ENCODE data around the gene ITPR2.
"Not testable (repeated sequence)": the region's sequence is repeated elsewhere in the genome, so short reads cannot be mapped to it uniquely, and the experiment has no call there.

Gene ITPR2

DNA sequence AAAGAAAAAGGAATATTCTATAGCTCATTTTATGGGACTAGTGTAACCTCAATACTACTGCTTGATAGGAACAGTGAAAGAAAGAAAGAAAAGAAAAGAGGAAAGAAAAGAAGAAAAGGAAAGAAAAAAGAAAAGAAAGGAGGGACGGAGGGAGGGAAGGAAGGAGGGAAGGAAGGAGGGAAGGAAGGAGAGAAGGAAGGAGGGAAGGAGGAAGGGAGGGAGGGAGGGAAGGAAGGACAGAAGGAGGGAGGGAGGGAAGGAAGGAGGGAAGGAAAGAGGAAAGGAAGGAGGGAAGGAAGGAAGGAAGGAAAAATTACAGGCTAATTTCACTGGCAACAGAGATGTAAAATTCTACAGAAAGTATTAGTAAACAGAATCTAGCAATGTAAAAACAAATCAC lies 215.5 kb downstream of the ITPR2 start:
- no peak for DNase-seq

DNA sequence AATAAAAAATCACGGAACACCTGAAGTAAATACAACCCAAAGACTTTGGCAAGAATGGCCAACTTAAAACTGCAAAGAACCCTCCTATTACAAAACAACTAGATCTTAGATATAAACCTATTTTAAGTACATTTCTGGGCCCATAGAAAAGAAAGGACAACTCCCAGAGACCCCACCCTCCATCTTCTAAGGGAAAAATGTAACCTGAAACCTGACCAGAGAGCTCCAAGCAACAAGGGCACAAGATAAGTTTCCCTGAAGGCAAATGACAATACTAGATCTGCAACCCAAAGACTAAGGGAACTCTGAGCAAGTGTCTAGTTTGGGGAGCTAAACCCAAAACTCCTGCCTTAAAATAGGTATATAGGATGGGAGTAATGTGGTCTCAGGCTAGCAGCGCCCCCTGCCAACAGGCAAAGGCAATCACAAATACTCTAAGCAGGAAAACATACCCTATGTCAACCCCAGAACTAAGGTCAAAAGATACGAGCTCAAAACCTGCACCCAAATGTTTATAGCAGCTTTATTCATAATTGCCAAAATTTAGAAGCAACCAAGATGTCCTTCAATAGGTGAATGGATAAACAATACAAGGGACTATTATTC lies 218.9 kb downstream of the ITPR2 start:
- peak; percentile 28 for DNase-seq

DNA sequence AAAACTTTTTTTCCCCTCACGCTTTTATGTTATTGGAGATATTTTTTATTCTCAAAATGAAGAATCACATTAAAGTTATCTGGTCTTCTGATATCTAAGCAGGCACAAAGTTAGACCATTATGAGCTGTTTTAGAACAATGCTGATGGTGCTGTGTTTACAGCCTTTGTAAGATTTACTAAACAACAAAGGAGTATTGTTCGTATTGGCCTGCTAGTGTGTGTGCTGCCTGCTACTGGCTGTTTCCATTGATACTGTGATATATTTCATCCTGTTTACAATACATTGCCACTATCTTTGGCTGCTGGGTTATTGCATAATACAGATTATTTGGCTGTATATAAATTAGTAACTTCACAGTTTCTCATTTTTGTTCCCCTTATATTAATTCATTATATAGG lies 220.8 kb downstream of the ITPR2 start:
- DNase-seq = no peak

DNA sequence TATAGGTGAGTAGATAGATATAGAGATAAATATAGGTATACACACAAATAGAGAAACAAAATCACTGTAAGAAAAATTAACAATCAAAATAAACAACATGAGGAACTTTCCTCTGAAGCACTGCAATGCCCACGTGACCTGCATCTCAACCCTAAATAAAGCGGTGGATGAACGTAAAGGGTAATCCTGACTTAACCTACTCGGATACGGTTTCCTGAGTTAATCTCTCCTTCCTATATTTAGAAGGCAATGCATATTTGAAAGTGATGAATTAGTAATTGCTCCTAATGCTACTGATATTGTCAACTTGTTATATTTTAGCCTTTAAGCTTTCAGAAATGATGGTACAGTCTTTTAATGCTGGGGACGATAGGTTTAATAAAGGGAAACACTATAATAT lies 221.4 kb downstream of the ITPR2 start:
- DNase-seq = no peak

DNA sequence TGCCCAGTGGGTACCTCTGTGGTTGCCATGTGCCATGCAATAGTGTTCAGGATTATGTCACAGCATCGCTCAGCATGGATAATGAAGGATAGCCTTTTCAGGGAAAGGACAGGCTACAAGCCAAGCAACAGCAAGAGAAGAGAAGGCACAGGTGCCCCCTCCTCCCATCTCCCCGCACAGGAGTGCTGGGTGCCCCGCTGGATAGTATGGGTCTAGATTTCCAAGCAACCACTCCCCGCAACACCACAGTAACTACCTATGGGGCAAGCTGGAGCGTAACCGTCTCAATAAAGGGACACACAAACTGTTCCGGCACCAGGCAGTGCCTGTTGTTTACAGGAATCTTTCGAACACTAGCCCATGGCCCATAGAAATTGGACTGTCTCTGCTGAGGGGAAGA lies 222.2 kb downstream of the ITPR2 start:
- no peak for DNase-seq

DNA sequence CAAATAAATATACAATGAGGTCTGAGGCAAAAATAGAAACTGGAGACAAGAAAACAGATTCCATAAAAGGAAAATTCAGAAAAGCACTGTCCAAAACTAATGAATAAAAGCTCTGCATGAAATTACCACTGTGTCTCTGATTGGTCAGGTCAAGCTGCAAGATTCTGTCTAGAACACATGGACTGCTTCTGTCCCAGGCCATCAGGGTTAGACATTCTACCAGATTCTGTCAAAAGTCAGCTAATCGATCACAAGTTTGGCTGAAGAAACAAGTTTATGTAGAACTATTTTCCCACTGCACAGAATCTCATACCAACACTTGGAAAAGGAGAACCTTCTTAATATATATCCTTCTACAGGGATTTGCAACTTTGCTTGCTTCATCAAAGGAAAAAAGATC lies 223.0 kb downstream of the ITPR2 start:
- DNase-seq = no peak

DNA sequence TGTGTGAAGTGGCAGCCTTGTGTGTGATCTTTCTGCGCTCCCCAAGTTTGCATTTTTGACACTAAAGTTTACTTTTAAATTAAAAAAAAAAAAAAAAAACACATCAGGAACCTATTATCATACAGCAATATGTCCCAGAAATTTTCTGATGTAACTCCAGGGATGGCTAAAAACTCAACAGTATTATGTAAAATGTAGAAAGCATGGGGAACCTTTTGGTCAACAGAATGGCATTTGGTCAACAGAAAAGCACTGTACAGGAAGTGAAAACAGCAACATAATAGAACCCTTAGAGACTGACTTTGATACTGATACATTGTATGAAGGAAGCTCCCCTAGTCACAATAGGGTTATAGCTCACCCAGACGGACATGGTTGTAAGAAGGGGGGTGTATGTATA lies 224.3 kb downstream of the ITPR2 start:
- DNase-seq = peak; percentile 67

DNA sequence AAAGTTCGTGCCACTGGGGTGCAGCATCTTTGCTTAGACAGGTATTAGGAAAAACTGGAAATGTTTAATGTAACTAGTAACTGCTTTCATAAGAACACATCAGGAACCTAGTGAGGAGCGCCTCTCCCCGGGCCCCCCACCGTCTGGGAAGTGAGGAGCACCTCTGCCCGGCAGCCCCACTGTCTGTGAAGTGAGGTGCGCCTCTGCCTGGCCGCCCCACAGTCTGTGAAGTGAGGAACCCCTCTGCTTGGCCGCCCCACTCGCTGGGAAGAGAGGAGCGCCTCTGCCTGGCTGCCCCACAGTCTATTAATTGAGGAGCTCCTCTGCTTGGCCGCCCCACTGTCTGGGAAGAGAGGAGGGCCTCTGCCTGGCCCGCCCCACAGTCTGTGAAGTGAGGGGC lies 224.7 kb downstream of the ITPR2 start:
- no peak for DNase-seq

DNA sequence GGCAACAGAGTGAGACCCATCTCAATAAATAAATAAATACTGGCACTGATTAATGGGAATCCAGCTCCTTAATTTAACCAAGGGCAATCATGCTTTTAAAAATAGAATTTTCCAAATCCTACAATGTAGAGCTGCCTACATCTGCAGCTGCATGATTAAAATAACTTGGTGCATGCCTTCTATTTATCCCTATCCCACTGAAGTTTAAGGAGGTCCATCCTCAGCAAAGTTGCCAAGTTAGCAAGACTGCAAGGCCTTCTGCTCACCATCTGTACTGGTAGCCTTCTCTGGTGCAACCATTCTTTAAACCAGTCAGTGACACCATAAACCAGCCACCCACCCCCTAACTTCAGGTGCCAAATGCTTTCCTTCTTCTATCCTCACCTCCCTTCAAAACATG lies 226.1 kb downstream of the ITPR2 start:
- DNase-seq = no peak

DNA sequence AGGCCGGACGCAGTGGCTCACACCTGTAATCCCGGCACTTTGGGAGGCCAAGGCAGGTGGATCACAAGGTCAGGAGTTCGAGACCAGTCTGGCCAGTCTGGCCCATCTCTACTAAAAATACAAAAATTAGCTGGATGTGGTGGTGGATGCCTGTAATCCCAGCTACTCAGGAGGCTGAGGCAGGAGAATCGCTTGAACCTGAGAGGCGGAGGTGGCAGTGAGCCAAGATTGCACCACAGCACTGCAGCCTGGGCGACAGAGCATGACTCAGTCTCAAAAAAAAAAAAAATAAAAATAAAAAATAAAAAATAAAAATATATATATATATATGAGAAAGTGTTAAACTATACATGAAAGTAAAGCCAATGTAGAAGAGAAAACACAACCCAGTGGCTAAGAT lies 228.2 kb downstream of the ITPR2 start:
- not testable (repeated sequence) for DNase-seq

DNA sequence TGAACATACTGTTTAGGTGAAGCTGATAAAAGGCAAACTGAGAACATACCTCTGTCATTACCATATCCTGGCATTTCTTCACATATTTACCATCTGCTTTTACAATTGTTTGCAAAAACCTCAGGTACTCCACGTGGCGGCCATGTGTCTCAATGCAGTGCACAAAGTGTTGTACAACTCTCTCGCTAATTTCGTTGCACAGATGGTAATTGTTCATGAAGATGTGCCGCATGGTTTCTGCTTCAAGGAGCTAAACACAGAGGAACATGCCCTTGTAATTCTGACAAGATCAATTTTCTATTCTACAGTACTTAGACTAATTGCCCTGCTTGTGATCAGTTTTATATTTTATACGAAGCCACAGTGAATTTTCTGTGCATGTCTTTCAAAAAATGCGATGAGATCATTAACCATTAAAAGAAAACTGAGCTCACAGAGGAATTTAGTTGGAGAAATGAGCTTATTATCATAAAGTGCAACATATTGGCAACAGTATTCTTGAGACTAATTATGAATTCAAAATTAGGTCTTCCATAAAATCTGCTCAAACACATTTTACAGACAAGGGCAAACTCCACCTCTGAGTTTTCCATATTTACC lies 233.8 kb downstream of the ITPR2 start:
- DNase-seq = peak; percentile 50

DNA sequence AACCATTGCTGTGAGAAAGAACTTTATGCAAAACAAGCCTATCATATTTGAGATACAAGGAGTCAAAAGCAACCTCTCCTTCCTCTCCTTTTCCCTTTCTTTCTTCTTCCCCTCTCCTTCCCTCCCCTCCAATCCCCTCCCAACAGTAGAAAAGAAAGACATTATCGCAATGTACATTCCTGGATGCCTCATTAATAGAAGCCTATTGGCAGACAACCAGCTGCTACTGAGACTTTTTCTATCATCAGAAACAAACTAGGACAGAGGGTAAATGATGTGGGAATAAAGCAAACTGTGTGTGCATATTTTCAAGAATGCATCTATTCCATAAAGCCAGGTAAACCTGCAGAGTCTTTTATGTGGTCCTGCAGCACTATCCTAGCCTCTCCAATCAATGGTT lies 237.2 kb downstream of the ITPR2 start:
- peak; percentile 47 for DNase-seq

DNA sequence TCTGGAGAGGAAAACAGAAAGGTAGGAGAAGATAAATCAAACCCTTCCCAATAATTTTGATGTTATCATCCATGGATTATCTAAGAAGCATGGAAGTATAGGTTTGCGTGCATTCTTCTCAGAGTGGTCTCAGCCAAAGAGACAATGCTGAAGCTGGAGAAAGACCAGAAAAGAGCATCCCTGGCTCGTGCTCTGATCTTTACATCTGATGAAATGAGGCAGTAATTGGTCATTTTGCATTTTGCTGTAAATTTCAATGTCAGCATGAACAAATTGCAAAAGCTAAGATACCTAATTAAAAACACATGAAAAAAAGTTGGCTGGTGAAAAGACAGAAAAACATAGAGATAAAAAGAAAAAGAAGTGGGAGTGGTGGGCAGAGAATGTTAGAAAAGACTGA lies 252.4 kb downstream of the ITPR2 start:
- DNase-seq = peak; percentile 46

DNA sequence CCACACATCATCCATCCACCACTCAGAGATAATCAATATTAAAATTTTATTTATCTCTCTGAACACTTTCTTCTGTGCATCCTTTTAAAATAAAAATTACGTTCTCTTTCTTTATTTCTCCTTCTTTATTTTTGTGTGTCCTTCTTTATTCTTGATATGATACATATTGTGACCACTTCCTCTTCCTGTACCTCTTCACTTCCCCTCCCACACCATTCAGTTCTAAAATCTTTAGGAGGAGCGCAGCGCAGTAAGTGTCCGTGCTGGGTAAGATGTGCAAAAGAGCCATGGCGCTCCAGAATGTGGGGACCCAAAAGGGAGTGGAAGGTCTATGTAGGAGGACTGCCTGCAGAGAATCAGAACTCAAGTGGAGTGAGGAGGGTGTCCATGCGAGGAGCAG lies 256.7 kb downstream of the ITPR2 start:
- DNase-seq = no peak

DNA sequence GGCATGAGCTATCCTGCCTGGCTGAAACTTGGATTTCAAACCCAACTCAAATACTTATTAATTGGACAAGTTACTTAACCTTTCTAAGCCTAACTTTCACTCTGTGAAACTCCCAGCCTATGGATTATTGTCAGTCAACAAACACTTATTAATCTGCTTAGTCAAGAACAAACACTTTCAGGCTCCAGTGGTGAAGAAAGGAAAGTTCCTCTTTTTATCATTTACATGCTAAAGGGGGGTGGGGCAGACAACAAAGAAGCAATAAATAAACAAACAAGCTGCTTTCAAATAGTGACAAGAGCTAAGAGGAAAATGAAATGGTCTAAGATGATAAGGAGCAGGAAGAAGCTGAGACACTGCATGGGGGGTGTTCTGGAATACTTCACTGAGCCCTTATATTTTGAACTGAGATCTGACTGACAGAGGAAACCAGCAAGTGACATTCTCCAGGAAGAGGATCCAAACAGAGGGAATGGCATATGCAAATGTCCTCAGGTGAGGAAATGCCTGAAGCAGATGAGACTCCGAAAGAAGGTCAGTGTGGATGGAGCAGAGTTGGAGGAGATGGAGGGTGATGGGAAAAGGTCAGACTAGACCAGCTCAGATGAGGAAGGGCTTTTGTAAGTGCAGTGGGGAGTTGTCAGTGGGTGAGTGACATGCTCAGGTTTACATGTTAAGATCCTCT lies 259.6 kb downstream of the ITPR2 start:
- DNase-seq = no peak

DNA sequence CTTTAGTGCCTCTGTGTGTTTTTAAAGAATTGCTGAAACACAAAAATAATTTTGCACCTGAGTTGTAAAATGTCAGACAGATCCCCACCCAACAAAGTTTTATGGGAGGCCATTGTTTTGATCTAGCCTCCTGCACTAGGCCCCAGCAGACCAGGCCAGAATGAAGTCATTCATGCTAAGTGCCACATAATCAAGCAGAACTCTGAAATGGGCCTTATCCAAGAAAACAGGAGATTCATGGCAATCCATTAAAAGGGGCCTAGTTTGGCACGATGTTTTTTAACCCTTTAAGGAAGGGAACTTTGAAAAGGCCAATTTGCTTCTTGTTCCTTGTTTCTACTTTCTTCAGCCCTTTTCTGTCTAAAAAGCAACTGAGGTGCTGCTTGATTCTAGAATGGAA lies 260.9 kb downstream of the ITPR2 start:
- DNase-seq = no peak

DNA sequence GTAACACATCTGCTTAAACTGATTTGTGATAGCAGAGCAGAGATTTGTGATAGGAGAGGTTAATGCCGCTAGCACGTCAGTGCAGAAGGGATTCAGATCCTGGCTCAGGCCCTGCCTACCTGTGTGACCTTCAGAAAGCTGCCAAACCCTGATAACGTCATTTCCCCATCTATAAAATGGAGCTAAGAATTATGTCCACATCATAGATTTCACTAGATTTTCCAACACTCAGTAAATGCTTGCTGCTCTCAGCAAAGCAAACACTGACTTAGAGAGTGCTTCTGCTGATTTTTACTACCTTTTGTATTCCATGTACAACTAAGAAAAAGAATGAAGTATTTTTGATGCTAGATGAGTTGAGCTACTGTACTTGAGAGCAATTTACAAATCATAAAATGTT lies 261.4 kb downstream of the ITPR2 start:
- no peak for DNase-seq

DNA sequence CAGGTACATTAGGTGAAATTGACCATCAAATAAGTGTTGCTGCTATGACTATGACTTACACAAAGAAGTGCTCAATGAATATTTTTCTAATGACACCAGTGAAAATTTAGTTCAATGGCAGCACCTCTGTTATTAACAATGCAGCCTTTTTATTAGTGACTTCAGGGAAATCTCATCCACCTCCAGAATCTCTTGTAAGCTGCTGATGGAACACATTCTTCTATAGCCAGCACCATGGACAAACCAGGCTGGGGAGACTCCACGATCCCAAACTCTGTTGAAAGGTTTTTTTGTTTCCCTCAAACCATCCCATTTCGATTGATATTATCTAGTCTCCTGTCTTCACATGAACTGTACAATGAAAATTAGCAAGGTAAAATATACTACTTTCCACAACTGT lies 265.9 kb downstream of the ITPR2 start:
- DNase-seq = no peak

DNA sequence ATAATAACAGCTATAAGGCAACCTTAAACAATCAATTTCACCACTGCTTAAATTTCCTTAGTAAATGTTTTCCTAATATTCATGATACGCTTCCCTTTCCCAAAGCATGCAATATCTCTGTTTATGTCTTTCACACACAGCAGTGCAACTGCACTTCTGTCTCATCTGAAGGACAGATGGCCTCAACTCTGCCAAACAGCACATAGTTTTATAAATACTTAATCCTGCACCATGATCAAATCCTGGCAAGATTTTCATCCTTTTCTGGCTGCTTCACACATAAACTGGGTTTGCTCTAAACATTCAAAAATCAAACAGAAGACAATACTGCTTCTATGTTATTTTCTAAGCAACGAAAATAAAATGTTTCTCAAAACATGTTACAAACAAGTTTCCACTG lies 266.3 kb downstream of the ITPR2 start:
- peak; percentile 44 for DNase-seq

DNA sequence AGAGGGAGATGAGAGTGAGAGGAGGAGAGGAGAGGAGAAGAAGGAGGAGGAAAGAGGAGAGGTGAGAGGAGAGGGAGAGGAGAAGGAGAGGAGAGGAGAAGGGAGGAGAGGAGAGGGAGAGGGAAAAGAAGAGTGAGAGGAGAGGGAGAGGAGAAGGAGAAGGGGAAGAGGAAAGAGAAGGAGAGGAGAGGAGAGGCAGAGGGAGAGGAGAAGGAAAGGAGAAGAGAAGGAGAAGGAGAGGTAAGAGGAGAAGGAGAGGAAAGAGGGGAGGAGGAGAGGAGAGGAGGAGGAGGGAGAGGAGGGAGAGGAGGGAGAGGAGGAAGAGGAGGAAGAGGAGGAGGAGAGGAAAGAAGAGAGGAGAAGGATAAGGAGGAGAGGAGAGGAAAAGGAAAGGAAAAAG lies 266.8 kb downstream of the ITPR2 start:
- DNase-seq = no peak

DNA sequence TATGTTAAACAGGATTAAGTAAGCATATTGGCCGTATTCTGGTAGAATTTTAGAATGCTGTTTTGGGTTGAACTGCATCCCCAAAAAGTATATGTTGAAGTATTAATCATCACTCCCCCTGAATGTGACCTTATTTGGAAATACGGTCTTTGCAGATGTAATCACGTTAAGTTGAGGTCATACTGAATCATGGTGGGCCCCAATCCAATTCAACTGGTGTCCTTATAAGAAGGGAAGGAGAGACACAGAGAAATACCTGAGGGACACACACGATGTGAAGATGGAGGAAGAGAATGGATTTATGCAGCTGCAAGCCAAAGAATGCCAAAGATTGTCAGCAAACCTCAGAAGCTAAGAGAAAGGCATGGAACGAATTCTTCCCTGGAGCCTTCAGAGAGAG lies 268.6 kb downstream of the ITPR2 start:
- DNase-seq = peak; percentile 49

DNA sequence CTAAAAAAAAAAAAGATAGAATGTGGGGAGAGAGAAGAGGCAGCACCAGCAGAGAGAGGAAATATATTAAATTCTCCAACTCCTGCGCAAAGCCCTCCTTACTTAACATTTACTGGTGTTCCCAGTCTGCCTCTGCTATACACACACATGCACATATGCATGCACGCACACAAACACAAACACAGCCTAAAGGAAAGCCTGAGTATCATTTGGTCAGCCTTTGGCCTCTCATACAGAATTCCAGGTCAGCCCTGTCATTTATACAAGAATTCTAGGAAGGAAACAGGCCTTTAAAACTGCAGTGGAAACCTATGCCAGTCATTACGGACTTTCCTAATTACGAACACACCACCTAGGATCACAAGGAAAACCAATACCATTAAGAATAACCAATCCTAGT lies 269.4 kb downstream of the ITPR2 start:
- DNase-seq = no peak

DNA sequence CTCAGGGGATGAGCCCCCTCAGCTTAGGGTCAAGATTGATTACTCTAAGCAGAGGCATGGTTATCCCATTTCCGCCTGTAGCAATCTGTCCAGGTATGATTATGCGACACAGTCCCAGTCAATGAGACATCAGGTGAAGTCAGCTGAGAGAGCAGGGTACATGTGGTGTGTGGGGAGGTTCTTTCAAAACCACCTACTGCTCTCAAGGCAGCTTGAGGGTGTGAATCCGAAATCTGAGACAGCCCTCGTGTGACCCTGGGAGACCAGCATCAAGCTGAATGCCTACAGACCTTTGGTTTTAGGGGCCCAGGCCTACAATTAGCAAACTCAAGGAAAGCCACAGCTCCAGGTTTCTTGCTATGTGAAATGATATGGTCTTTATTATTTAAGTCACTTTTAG lies 275.7 kb downstream of the ITPR2 start:
- no peak for DNase-seq

DNA sequence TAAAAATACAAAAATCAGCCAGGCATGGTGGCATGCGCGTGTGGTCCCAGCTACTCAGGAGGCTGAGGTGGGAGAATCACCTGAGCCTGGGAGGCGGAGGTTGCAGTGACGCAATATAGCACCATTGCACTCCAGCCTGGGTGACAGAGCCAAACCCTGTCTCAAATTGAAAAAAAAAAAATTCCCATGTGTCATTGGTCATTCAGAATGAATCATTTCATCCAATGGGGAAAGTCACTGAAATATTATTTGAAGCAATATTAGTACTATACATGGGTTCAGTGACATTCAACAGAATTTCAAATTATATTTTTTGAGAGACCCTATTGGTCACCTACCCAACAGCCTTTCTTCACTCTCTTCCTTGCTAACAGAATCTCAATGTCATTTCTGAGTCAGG lies 276.1 kb downstream of the ITPR2 start:
- DNase-seq = no peak

DNA sequence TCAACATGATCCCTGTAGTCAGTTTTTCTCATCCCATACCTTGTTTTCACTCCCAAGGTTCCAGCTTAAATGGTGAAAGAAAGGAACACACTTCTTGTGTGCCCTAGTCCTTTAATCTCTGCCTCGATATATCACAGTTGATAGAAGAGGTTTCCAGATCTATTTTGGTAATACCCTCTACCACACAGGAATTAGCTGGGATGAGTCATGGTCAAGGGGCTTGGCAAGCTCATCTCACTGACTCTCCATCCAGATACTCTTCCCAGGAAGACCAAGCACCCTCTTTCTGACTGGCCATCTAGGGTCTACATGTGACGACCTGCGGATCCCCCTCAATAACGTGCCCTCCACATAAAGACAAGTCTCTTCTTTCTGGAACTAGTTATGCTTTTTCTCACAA lies 277.9 kb downstream of the ITPR2 start:
- DNase-seq = peak; percentile 4

Measured in fibroblast of skin of abdomen (primary cell).